Body of pancreas (tissue), 4 donors: ENCODE results near the gene HDAC11. TPM values are rescaled to one million over a fixed set of nuclear protein-coding genes. Genes with fewer than 3 reads are reported as not detected.
"Not testable (repeated sequence)": the region's sequence is repeated elsewhere in the genome, so short reads cannot be mapped to it uniquely, and the experiment has no call there.

Experiments used
- ATAC-seq: fragments of 150-250 bp; one replicate; pipeline ENCODE4 v1.9.1; 2016
- DNase-seq, 4 donors: peaks; one replicate each; pipeline ENCODE4 v3.0.0-alpha.2; 2019
- H3K27ac ChIP-seq, 4 donors: fragments of 200-600 bp; sonication (generic); 1 replicate in 3 of 4; 2 replicates in 1 of 4; pipeline versions ENCODE4 v1.5.1 to v1.6.1; 2016 to 2019; ENCODE audit warnings: mild to moderate bottlenecking in 1 of 4, mixed read lengths in 1 of 4, moderate library complexity in 1 of 4
- H3K27me3 ChIP-seq, 2 donors: fragments of 200-600 bp; sonication (generic); one replicate each; pipeline ENCODE4 v1.6.0; 2016; ENCODE audit warnings: mild to moderate bottlenecking in 1 of 2
- H3K36me3 ChIP-seq, 2 donors: fragments of 200-600 bp; sonication (generic); replicated peaks in 1 of 2; 2 replicates each; pipeline ENCODE4 v1.5.1; 2016; ENCODE audit warnings: low read depth in 2 of 2; ENCODE audit not compliant: insufficient read depth in 1 of 2
- H3K4me1 ChIP-seq: fragments of 200-600 bp; sonication (generic); one replicate; pipeline ENCODE4 v1.6.0; 2016
- H3K4me3 ChIP-seq, 2 donors: fragments of 200-600 bp; sonication (generic); 1 replicate in 1 of 2; 2 replicates in 1 of 2; pipeline ENCODE4 v1.5.1; 2016 to 2019
- H3K9me3 ChIP-seq, 3 donors: fragments of 200-600 bp; sonication (generic); 1 replicate in 2 of 3; 2 replicates in 1 of 3; pipeline ENCODE4 v1.5.1; 2016
- POLR2A ChIP-seq, 3 donors: fragments of 450-650 bp; IDR thresholded peaks; one replicate each; pipeline ENCODE4 v1.6.1; 2016; ENCODE audit warnings: antibody characterized with exemption in 3 of 3, mild to moderate bottlenecking in 2 of 3
- WGBS, 2 donors: methylation state at CpG; one replicate each; pipeline ENCODE4 v1.1.5; 2017; 5-methylcytosine and 5-hydroxymethylcytosine counted together
- intact Hi-C: fragments of 100-400 bp; cut with DNase I; formaldehyde crosslinking; loops from one replicate; pipeline ENCODE4 v1.15.1; 2023
- total RNA-seq, 2 donors: library from RNA; depleted of rRNA; stranded (reverse); fragments of >200 nt; gene quantifications; one replicate each; pipeline ENCODE4 v1.1.0, GENCODE V29; 2016
- TF ChIP-seq, protein P1 (sequence below), 7 experiments: fragments of 450-650 bp in 4 of 7; fragments of 200-600 bp in 3 of 7; sonication (generic) in 3 of 7; IDR thresholded peaks; one replicate each; pipeline ENCODE4 v1.5.1; 2016 to 2019; ENCODE audit warnings: antibody characterized with exemption in 7 of 7

Gene HDAC11
- total RNA-seq, 2 donors from 2014 or later: 13.8 to 45.4 TPM

DNA sequence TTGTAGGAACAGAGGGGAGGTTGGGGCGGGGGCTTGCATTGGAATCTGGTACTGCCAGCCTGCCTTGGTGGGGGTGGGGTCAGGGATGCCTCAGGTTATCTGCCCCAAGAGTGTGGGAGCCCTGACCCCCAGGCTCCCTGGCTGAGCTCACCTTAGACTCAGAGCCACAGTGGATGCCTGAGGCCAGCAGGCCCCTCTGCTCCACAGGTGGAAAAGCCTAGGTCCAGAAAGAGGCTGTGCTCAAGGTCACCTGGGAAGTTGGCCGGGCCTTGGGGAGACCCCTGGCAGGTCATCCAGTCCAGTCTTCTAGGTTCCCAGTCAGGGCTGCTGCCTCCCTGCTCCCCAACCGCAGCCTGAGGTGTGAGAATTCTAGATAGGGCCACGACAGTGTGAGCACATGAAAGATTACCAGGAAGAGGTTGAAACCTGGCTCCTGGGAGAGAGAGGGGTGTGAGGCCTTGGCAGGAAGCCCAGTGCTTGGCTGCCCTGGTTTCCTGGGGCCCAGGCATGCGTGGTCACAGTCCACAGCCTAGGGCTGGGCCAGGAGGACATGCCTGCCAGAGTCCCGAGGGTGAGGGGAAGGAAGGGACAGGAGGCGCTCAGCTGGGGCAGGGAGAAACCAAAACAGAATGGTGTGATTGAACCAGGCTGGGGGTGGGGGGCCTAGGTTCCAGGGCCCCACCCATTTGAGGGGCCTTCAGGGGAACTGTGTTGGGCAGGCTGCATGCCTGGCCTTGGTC is 4.9 kb downstream of the HDAC11 start:
- ATAC-seq: peak; percentile 86
- peak; percentile 94 to 98 (median 96) for DNase-seq
- intact Hi-C loops: no loop called here
- Histone ChIP-seq H3K4me3 (no peak overlapping the region), H3K9me3 (no peaks in the 10 kb centered on the region), H3K4me1 (peaks cover 63% of the 10 kb centered on the region), H3K36me3 (no peaks in the 10 kb centered on the region), H3K27ac (peak overlapping the region; percentile 80 to 94 (median 90)), H3K27me3 (no peaks in the 10 kb centered on the region)
- peak; percentile 36 to 73 (median 67) for TF ChIP-seq POLR2A (IDR thresholded peaks at IDR 0.05)
- TF ChIP-seq, protein P1, sequence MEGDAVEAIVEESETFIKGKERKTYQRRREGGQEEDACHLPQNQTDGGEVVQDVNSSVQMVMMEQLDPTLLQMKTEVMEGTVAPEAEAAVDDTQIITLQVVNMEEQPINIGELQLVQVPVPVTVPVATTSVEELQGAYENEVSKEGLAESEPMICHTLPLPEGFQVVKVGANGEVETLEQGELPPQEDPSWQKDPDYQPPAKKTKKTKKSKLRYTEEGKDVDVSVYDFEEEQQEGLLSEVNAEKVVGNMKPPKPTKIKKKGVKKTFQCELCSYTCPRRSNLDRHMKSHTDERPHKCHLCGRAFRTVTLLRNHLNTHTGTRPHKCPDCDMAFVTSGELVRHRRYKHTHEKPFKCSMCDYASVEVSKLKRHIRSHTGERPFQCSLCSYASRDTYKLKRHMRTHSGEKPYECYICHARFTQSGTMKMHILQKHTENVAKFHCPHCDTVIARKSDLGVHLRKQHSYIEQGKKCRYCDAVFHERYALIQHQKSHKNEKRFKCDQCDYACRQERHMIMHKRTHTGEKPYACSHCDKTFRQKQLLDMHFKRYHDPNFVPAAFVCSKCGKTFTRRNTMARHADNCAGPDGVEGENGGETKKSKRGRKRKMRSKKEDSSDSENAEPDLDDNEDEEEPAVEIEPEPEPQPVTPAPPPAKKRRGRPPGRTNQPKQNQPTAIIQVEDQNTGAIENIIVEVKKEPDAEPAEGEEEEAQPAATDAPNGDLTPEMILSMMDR (IDR thresholded peaks at IDR 0.05): peak in 1 of 7 experiments; percentile 9
- 7 to 16% methylated on average over 5 to 7 of the region's 7 CpGs for WGBS, 2 donors

DNA sequence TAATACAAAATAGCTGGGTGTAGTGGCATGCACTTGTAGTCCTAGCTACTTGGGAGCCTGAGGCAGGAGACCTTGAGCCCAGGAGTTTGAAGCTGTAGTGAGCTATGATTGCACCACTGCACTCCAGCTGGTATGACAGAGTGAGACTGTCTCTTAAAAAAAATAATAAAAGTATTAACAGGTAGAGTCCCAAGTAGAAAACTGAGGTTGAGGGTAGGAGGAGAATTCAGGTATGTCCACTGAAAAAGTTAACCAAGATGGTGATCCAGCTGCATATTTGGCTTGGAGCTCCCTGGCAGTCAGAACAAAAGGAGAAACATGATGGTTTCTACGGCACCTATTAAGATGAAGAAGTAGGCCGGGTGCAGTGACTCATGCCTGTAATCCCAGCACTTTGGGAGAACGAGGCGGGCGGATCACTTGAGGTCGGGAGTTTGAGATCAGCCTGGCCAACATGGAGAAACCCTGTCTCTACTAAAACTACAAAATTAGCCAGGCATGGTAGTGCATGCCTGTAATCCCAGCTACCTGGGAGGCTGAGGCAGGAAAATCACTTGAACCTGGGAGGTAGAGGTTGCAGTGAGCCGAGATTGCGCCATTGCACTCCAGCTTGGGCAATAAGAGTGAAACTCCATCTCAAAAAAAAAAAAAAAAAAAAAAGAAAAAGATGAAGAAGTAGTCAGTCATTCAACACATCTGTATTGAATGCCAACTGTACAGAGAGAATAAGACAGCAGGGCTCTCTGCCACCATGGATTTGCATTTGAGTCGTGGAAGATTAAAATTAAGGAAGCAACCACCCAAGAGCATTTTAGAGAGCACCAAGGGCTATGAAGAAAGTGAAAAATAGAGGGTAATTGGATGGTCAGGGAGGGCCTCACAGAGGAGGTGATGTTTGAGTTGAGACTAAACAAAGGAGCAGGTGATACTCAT is 5.8 kb downstream of the HDAC11 start:
- 78% methylated on average over 9 of the region's 9 CpGs for whole genome bisulfite sequencing, 2 donors
- DNase-seq: peak in 3 of 4 donors; percentile 18 to 49 (median 30)
- peak overlapping the region; percentile 80 to 94 (median 90) for H3K27ac ChIP-seq

DNA sequence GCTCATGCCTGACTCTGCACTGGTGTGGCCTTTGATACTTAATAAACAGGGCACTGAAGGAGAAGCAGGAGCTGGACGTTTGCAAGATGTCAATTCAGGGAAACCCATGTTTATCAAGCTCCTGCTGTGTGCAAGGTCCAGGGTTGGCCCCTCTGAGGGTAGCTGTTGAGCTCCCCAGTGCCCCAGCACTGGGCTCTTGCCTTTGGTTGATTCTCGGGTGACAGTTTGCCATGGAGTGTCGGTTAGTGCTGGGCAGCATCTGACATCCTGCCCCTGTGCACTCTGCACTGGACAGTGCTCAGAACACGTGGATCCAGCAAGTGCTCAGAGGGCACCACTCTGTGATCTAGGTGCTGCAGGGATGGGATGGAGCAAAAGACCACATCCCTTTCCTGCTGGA is 7.3 kb downstream of the HDAC11 start:
- ATAC-seq (no peak), DNase-seq (peak in 1 of 4 donors; percentile 3)
- TF ChIP-seq, protein P1 (IDR thresholded peaks at IDR 0.05): no peak
- TF ChIP-seq POLR2A (IDR thresholded peaks at IDR 0.05): no peak
- H3K27me3 ChIP-seq: no peaks in the 10 kb centered on the region
- no peak overlapping the region for H3K4me3 ChIP-seq
- H3K27ac ChIP-seq: no peak overlapping the region
- WGBS, 2 donors: 58 to 65% methylated on average over 4 of the region's 4 CpGs
- no peaks in the 10 kb centered on the region for H3K9me3 ChIP-seq
- intact Hi-C loops: no loop called here
- no peaks in the 10 kb centered on the region for H3K36me3 ChIP-seq
- peaks cover 42% of the 10 kb centered on the region for H3K4me1 ChIP-seq

More for the DNA sequence above, 5.8 kb downstream of the HDAC11 start:
- intact Hi-C loops, H3K9me3 ChIP-seq, H3K27me3 ChIP-seq, H3K4me3 ChIP-seq, ATAC-seq, H3K36me3 ChIP-seq: not testable (repeated sequence)
- H3K4me1 ChIP-seq: peaks cover 57% of the 10 kb centered on the region

DNA sequence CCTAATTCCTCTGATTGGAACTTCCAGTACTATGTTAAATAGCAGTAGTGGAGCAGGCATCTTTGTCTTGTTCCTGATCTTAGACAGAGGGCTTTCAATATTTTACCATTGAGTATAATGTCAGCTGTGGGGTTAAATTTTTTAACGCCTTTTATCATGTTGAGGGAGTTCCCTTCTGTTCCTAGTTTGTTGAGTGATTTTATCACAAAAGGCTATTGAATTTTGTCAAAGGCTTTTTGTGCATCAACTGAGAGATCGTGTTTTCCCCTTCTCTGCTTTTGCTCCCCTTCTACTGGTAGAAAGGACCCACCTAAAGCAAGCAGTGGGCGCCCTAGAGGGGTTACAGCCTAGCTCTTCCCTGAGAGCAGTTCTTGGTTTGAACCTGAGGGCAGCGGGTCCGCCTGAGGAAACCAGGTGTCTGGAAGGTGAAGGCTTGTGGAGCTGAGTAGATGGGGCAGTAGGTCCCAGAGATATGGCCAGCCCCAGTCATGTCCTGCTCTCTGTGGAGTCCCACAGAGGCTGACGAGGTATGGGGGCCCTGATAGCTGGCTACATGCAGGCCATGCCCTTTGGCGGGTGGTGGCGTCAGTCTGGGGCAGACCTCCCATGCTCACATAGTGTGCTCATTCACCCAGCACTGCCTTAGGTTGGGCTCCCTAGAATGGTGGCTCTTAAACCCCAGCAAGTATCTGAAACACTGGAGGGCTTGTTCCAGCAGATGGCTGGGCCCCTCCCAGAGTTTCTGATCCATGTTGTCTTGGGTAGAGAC is 11.3 kb downstream of the HDAC11 start:
- Histone ChIP-seq H3K4me3 (no peak overlapping the region), H3K4me1 (peaks cover 10% of the 10 kb centered on the region), H3K36me3 (no peaks in the 10 kb centered on the region), H3K9me3 (no peaks in the 10 kb centered on the region), H3K27me3 (no peaks in the 10 kb centered on the region), H3K27ac (no peak overlapping the region)
- intact Hi-C loops: no loop called here
- 78 to 85% methylated on average over 5 to 8 of the region's 8 CpGs for WGBS, 2 donors
- ATAC-seq: no peak
- DNase-seq: peak in 1 of 4 donors; percentile 7
- TF ChIP-seq POLR2A (IDR thresholded peaks at IDR 0.05): no peak
- TF ChIP-seq, protein P1 (IDR thresholded peaks at IDR 0.05): no peak
